AG04450 (cell line): ENCODE data around the gene ACAD9. TPM values are rescaled to one million over a fixed set of nuclear protein-coding genes. Genes with fewer than 3 reads are reported as not detected.
"Not testable (repeated sequence)": the region's sequence is repeated elsewhere in the genome, so short reads cannot be mapped to it uniquely, and the experiment has no call there.

Source experiments
- CTCF ChIA-PET: fragments of 300-600, 350-600 bp; formaldehyde crosslinking; extraction: SDS; loops from one replicate; lab custom pipeline; 2022; ENCODE audit warnings: antibody characterized with exemption, inconsistent platforms; lab: Charles Lee
- POLR2A ChIA-PET: fragments of 350-600 bp; formaldehyde crosslinking; extraction: SDS; loops from one replicate; lab custom pipeline; 2021; ENCODE audit warnings: antibody characterized with exemption, inconsistent platforms; lab: Yijun Ruan, JAX
- DNase-seq: peaks from one replicate; pipeline ENCODE4 v3.0.0-alpha.2; 2011; ENCODE audit warnings: low read depth, low spot score
- H3K27ac ChIP-seq: one replicate; pipeline ENCODE4 v1.5.1; 2012; ENCODE audit warnings: low read depth, low read length, control low read depth
- H3K27me3 ChIP-seq: one replicate; pipeline ENCODE4 v1.6.0; 2012; ENCODE audit warnings: low read length; ENCODE audit not compliant: control insufficient read depth, insufficient read depth
- H3K4me3 ChIP-seq: 2 replicates; pipeline ENCODE4 v1.5.1; 2011; ENCODE audit warnings: mild to moderate bottlenecking, low read depth, low read length, control low read depth
- H3K9me3 ChIP-seq: 2 replicates; pipeline ENCODE4 v1.5.1; 2012; ENCODE audit warnings: low read length; ENCODE audit not compliant: control insufficient read depth, insufficient read depth
- polyA plus RNA-seq: library from polyadenylated mRNA; depleted of rRNA; stranded (reverse); fragments of >200 nt; gene quantifications from 2 replicates; pipeline ENCODE4 v1.2.3, GENCODE V29; 2011
- TF ChIP-seq, protein P1 (sequence below): IDR thresholded peaks from 2 replicates; pipeline ENCODE4 v1.5.1; 2011; ENCODE audit warnings: low read depth, low read length, control low read depth, inconsistent platforms

Gene ACAD9
- polyA plus RNA-seq, 1 experiment: 31.0 TPM

DNA sequence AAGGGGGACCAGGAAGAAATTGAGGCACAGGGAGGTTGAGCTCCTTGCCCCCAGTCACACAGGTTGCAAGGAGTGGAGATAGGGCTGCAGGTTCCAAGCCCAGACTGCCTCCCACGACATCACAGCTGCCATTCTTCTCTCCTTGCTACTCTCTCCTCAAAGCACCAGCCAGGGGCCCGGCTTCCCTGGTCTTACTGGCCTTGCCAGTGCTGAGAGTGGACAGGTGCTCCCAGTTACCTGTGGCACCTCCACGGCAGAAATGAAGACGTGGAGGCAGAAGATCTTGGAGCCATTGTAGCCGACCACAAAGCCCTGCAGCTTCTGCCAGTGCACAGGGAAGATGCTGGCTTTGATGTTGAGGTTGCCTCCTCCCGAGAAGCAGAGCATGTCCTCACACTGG, 17.9 kb upstream of the ACAD9 start:
- Histone ChIP-seq H3K9me3 (peaks cover 20% of the 10 kb centered on the region), H3K27me3 (no peaks in the 10 kb centered on the region), H3K4me3 (no peak overlapping the region), H3K27ac (no peak overlapping the region)
- TF ChIP-seq, protein P1, sequence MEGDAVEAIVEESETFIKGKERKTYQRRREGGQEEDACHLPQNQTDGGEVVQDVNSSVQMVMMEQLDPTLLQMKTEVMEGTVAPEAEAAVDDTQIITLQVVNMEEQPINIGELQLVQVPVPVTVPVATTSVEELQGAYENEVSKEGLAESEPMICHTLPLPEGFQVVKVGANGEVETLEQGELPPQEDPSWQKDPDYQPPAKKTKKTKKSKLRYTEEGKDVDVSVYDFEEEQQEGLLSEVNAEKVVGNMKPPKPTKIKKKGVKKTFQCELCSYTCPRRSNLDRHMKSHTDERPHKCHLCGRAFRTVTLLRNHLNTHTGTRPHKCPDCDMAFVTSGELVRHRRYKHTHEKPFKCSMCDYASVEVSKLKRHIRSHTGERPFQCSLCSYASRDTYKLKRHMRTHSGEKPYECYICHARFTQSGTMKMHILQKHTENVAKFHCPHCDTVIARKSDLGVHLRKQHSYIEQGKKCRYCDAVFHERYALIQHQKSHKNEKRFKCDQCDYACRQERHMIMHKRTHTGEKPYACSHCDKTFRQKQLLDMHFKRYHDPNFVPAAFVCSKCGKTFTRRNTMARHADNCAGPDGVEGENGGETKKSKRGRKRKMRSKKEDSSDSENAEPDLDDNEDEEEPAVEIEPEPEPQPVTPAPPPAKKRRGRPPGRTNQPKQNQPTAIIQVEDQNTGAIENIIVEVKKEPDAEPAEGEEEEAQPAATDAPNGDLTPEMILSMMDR: no peak
- ChIA-PET CTCF (no interaction called here), POLR2A (no interaction called here)
- DNase-seq: no peak

DNA sequence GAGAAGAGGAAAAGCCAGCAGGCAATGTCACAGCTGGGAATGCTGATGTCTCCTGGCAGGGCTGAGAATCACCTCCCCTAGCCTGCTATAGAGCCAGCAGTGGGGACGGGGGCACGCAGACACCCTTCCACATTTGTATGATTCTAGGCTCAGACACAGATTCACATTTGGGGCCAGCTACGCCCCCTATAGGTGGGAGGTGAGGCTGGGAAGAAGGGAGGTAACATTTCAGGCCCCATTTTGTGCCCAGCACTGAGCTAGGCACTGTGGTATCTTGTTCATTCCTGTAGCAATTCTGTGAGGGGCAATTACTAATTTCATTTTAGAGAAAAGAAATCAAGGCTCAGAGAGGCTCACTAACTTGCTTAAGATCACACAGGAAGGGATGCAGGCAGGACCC, 15.9 kb upstream of the ACAD9 start:
- DNase-seq: no peak
- Histone ChIP-seq H3K27me3 (no peaks in the 10 kb centered on the region), H3K4me3 (no peak overlapping the region), H3K9me3 (peaks cover 18% of the 10 kb centered on the region), H3K27ac (no peak overlapping the region)
- CTCF ChIA-PET: no interaction called here
- TF ChIP-seq, protein P1: 0 out of 2 replicates have a peak, but pooled peaks have one; percentile 19
- POLR2A ChIA-PET: no interaction called here

GRCh38 chr3:128864351-128864811, 15.0 kb upstream of the ACAD9 start:
- ChIA-PET POLR2A (no interaction called here), CTCF (interaction anchor here (0.6 to 0.7 kb wide), 2 partner anchors 16 to 351 kb away, joined by 5 read pairs; no protein-coding TSS in a partner anchor)
- Histone ChIP-seq H3K27ac (no peak overlapping the region), H3K4me3 (no peak overlapping the region), H3K9me3 (peaks cover 10% of the 10 kb centered on the region), H3K27me3 (no peaks in the 10 kb centered on the region)
- TF ChIP-seq, protein P1: no peak
- no peak for DNase-seq

- DNase-seq, H3K4me3 ChIP-seq, H3K27me3 ChIP-seq, POLR2A ChIA-PET, H3K9me3 ChIP-seq, H3K27ac ChIP-seq: not testable (repeated sequence)
- CTCF ChIA-PET: interaction anchor here (1.1 to 2.0 kb wide), 2 partner anchors 12 to 105 kb away, joined by 5 to 6 read pairs; no protein-coding TSS in a partner anchor
Observed at GRCh38 chr3:128864849-128865804, 14.3 kb upstream of the ACAD9 start.

DNA sequence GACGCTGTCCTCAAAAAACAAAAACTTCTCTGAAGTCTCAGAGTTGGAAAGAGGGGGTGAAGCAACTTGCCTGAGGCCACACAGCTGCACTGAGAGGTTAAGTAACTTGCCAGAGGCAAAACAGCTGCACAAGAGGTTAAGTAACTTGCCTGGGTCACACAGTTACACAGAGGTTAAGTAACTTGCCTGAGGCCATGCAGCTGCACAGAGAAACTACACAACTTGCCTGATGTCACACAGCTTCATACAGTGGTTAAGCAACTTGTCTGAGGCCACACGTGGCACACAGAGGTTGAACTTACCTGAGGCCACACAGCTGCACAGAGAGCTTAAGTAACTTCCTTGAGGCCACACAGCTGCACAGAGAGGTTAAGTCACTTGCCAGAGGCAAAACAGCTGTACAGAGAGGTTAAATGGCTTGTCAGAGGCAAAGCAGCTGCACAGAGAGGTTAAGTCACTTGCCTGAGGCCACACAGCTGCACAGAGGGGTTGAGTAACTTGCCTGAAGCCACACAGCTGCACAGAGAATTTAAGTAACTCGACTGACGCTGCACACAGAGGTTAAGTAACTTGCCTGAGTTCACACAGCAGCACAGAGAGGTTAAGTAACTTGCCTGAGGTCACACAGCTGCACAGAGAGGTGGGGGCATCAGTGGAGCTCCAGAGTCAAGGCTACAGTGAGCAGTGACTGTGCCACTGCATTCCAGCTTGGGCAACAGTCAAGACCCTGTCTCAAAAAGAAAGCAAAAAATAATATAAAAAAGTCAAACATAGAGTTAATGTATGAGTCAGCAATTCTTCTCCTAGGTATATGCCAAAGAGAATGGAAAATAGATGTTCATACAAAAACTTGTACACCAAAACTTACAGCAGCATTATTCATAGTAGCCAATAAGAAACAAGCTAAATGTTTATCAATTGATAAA, 12.0 kb upstream of the ACAD9 start:
- POLR2A ChIA-PET: interaction anchor here (0.6 kb wide), 1 partner anchor 44 kb away, joined by 4 read pairs; no protein-coding TSS in a partner anchor
- no peak for DNase-seq
- Histone ChIP-seq H3K9me3 (no peaks in the 10 kb centered on the region), H3K27ac (no peak overlapping the region), H3K4me3 (no peak overlapping the region), H3K27me3 (no peaks in the 10 kb centered on the region)
- CTCF ChIA-PET: interaction anchor here (1.1 to 2.0 kb wide), 5 partner anchors 9 to 250 kb away, joined by 3 to 6 read pairs (median 4); no protein-coding TSS in a partner anchor
- TF ChIP-seq, protein P1: no peak
